GM12873 (cell line): ENCODE data around the gene LDB2.

Experiments
- TF ChIP-seq, protein P1 (sequence below): IDR thresholded peaks from 2 replicates; pipeline ENCODE4 v1.5.1; 2012; ENCODE audit warnings: low read depth, mild to moderate bottlenecking, moderate library complexity, low read length, control low read depth; ENCODE audit not compliant: insufficient read depth; ENCODE audit errors: missing control alignments

The LDB2 gene

DNA sequence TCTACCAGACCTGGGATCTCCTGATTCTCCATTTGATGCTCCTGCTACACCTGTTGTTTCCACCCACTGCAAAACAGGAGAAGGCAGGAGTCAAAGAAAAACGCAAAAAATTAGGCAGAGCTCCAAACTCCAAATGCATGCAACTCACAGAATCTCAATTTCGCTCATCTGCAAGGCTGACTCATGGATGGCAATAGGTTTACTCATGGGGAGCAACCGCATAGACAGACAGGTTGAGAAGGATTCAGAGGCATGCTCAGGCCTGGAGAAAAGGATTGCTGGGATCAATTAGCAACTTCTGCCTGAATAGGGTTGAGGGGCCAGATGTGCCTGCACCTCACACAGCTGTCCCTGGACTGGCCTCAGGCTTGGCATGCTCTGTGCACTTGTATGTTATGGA is 231.0 kb downstream of the LDB2 start:
- TF ChIP-seq, protein P1, sequence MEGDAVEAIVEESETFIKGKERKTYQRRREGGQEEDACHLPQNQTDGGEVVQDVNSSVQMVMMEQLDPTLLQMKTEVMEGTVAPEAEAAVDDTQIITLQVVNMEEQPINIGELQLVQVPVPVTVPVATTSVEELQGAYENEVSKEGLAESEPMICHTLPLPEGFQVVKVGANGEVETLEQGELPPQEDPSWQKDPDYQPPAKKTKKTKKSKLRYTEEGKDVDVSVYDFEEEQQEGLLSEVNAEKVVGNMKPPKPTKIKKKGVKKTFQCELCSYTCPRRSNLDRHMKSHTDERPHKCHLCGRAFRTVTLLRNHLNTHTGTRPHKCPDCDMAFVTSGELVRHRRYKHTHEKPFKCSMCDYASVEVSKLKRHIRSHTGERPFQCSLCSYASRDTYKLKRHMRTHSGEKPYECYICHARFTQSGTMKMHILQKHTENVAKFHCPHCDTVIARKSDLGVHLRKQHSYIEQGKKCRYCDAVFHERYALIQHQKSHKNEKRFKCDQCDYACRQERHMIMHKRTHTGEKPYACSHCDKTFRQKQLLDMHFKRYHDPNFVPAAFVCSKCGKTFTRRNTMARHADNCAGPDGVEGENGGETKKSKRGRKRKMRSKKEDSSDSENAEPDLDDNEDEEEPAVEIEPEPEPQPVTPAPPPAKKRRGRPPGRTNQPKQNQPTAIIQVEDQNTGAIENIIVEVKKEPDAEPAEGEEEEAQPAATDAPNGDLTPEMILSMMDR, result no peak

DNA sequence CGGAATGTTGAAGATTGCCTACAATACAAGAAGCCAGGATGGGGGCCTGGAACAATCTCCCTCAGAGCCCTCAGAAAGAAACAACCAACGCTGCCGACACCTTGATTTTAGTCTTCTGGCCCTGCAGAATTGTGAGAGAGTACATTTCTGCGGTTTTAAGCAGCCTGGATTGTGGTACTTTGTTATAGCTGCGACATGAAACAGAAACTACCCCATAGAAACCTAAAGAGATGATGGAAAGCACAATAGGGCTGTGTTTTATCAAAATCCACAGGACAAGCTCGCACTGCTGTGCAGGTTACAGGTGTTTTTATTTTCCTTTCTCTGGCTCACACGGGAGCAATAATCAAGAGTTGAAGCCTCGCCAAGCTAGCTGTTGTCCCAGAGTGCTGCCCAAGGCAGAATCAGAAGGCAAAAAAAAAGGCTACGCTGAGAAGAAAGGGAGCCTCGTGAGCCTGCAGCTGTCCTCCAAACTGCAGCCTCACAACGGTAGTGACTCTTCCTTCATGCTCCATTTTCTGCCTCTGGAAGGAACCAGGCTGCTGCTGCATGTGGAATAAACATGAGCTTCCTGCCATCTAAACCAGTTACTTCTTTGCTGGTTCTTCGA is 232.4 kb downstream of the LDB2 start:
- TF ChIP-seq, protein P1, result no peak

DNA sequence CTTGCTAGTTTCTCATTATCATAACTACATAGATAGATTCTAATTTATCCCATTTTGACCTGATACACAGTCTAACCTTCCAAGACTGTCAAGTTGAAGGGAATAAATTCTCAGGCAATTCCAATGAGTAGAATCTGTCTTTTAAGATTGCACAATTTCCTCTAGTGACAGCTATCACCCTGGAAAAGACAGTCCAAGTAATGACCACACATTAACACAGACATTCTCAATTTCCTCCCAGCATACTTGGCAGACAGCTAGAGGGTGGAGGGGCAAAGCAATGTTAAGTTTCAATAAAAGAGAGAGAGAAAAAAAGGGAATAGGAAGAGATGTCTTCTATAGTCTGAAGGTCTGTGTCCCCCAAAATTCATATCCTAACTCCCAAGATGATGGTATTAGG is 234.7 kb downstream of the LDB2 start:
- TF ChIP-seq, protein P1, result no peak

DNA sequence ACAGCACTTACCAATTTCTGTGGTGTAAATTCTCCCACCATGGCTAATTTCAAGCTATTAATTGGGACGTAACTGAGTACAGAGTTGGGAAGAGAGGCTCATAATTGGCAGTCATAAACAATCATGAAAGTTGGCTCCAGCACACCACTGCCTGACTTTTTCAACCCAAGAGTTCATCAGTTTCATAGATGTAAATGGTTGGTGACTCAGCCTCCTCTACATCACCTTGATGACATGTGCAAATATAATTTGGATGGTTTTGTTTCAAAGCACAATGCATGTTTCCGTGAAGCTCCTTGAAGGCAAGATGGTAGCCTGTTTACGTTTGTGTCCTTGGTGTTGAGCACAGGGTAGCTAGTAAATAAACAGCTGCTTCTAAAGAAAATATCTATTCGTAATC is 235.1 kb downstream of the LDB2 start:
- TF ChIP-seq, protein P1, result no peak

DNA sequence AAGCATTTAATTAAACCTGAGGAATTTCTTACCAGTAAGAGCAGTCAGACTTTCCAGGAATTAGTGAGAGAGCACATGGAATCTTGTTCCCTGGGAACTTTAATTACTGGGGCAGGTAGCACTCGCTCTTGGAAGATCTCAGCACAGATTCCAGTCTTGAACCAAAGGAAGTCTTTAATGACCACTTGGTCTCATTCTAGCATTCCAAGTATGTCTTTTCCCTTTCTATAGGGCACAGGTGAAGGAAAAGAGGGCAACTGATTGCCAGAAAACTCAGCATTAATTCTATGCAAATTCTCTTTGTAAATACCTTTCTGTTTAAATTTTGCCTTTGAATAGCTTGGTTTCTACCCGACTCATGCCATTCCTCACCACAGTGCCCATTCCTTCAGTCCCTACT is 236.6 kb downstream of the LDB2 start:
- TF ChIP-seq, protein P1, result no peak

DNA sequence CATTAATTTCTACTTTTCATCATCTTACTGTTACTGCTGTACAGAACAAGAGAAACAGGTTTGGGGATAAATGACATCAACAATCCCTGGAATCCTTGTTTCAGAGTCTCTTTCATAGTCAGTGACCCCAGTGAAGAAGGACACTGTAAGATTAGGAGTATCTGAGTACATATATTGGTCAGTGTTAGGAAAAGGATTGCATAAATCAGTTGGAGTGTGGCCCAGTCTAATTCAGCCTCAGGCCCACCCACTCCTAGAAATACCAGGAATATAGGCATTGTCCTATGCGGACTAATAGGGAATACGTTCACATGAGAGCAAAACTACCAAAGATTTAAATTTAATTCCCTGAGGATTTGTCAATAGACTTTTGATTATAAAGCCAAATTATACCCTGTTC is 237.8 kb downstream of the LDB2 start:
- TF ChIP-seq, protein P1, result no peak

DNA sequence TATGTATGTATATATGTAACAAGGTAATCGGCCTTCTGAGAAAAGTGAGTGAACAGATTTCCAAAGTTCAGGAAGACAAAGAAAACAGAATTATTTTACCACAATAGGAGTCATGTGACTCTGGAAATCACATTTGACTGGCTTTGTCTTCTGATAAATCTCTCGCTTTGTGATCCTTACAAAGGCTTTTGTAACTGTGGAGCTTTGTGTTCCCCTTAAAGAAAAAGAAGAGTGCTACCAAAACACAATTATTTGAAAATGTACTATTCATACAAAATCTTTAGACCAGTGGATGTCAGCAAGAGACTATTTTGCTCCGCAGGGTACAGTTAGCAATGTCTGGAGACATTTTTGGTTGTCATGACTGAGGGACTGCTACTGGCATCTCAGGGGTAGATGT is 238.8 kb downstream of the LDB2 start:
- TF ChIP-seq, protein P1, result no peak
